GM12878 (cell line): Measurements from ENCODE around the gene ZP2.
"Not testable (repeated sequence)": the region's sequence is repeated elsewhere in the genome, so short reads cannot be mapped to it uniquely, and the experiment has no call there.

Source experiments
- CTCF ChIP-seq, 3 experiments: IDR thresholded peaks in 2 of 3; conservative IDR thresholded peaks in 1 of 3; 2 replicates each; pipeline ENCODE4 v1.5.1; 2011; ENCODE audit warnings: low read depth in 3 of 3, low read length in 3 of 3, mild to moderate bottlenecking in 3 of 3, control low read depth in 2 of 3, moderate library complexity in 2 of 3, inconsistent platforms in 1 of 3, mixed read lengths in 1 of 3; ENCODE audit not compliant: control insufficient read depth in 2 of 3, insufficient read depth in 1 of 3; ENCODE audit errors: extremely low read depth in 1 of 3
- ETV6 ChIP-seq, 2 experiments: fragments of 450-650 bp in 1 of 2; IDR thresholded peaks in 1 of 2; conservative IDR thresholded peaks in 1 of 2; 2 replicates each; pipeline ENCODE4 v1.6.1; 2014; ENCODE audit warnings: antibody characterized with exemption in 1 of 2, borderline replicate concordance in 1 of 2, low read depth in 1 of 2, mild to moderate bottlenecking in 1 of 2, moderate library complexity in 1 of 2
- NFIC ChIP-seq: IDR thresholded peaks from 2 replicates; pipeline ENCODE4 v1.6.1; 2012; ENCODE audit warnings: low read depth, mild to moderate bottlenecking, inconsistent platforms, low read length, moderate library complexity
- POLR2AphosphoS2 ChIP-seq: IDR thresholded peaks from 2 replicates; pipeline ENCODE4 v1.6.1; 2011; ENCODE audit warnings: low read depth, mild to moderate bottlenecking, low read length, improper control_type of control experiment, moderate library complexity
- POLR2AphosphoS5 ChIP-seq: IDR thresholded peaks from 2 replicates; pipeline ENCODE4 v1.6.1; 2011; ENCODE audit warnings: mild to moderate bottlenecking, low read length, inconsistent platforms
- SMC3 ChIP-seq: IDR thresholded peaks from 2 replicates; pipeline ENCODE4 v1.6.1; 2011; ENCODE audit warnings: low read length, improper control_type of control experiment, borderline replicate concordance
- TBL1XR1 ChIP-seq: IDR thresholded peaks from 2 replicates; pipeline ENCODE4 v1.6.1; 2012; ENCODE audit warnings: low read depth, low read length, improper control_type of control experiment

DNA sequence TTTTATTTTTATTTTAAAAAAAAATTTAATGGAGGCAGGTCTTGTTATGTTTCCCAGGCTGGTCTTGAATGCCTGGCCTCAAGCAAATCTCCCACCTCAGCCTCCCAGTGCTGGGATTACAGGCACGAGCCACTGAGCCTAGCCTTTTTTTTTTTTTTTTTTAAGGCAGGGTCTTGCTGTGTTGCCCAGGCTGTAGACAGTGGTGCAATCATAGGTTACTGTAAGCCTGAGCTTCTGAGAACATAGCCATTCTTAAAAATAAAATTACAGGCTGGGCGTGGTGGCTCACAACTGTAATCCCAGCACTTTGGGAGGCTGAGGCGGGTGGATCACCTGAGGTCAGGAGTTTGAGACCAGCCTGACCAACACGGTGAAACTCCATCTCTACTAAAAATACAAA lies 36.8 kb upstream of the ZP2 start:
- TF ChIP-seq ETV6 (conservative IDR thresholded peaks at IDR 0.05 in 1 of 2, IDR thresholded peaks at IDR 0.05 in 1 of 2; ENCODE audit: borderline replicate concordance in 1 of 2, low read depth in 1 of 2); SMC3; POLR2AphosphoS5; NFIC; POLR2AphosphoS2; CTCF (IDR thresholded peaks at IDR 0.05 in 2 of 3, conservative IDR thresholded peaks at IDR 0.05 in 1 of 3; ENCODE audit: control insufficient read depth in 2 of 3, extremely low read depth in 1 of 3, insufficient read depth in 1 of 3, low read depth in 3 of 3, low read length in 3 of 3); TBL1XR1: not testable (repeated sequence)
